Measurements from ENCODE around the gene JARID2. TPM values are rescaled to one million over a fixed set of nuclear protein-coding genes. Genes with fewer than 3 reads are reported as not detected.

Gene JARID2
- total and polyA plus RNA-seq, 10 of the 15 experiments (the other 5 are each of a cell fraction or from before 2014, with no cell fraction given), result 4.2 to 21.6 (median 11.7) TPM

- TF ChIP-seq, protein P1, sequence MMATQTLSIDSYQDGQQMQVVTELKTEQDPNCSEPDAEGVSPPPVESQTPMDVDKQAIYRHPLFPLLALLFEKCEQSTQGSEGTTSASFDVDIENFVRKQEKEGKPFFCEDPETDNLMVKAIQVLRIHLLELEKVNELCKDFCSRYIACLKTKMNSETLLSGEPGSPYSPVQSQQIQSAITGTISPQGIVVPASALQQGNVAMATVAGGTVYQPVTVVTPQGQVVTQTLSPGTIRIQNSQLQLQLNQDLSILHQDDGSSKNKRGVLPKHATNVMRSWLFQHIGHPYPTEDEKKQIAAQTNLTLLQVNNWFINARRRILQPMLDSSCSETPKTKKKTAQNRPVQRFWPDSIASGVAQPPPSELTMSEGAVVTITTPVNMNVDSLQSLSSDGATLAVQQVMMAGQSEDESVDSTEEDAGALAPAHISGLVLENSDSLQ (IDR thresholded peaks at IDR 0.05), result peak; percentile 94
- TF ChIP-seq RELB (IDR thresholded peaks at IDR 0.05; ENCODE audit: low read depth), result peak; percentile 51; the same call in 1 of the 2 replicates
Observed at GRCh38 chr6:15481390-15482291, 235.8 kb downstream of the JARID2 start (continued).

DNA sequence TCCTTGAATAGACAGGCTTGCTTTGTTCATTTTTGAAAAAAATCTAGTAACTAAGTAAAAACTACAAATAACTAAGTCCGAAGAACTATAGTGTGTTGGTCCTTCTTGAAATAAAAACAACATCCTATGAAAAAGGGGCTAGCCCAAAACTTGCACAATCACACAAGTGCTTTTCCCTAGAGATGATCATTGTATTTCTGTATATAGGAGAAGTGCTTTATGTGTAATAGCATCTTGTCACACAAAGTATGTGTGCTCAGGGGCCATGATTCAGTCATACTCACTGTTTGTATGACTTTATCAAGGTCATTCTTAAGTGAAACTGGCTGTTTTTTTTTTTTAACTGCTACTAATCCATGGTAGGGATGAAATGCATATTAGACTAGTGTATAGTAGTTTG lies 237.2 kb downstream of the JARID2 start:
- ATAC-seq, result no peak
- no peak overlapping the region for H3K9ac ChIP-seq (ENCODE audit: control insufficient read depth, insufficient read depth, low read length)
- CTCF ChIA-PET, result no interaction called here
- H4K20me1 ChIP-seq (ENCODE audit: control insufficient read depth, insufficient read depth), result no peaks in the 10 kb centered on the region
- no peak overlapping the region for H3K4me3 ChIP-seq
- POLR2A ChIA-PET, result interaction anchor here (0.6 kb wide), 1 partner anchor 28 kb away, joined by 4 read pairs; no protein-coding TSS in a partner anchor
- intact Hi-C loops (cut with micrococcal nuclease; ENCODE audit: unreplicated experiment), result no loop called here
- FAIRE-seq, result no peak
- BruUV-seq (replicated peaks), result no TSS peak
- H3K36me3 ChIP-seq (ENCODE audit: control insufficient read depth in 2 of 2, insufficient read depth in 2 of 2, low read length in 1 of 2), result peaks cover 7 to 11% of the 10 kb centered on the region in 2 experiments
- no peak overlapping the region for H3K4me2 ChIP-seq (ENCODE audit: control insufficient read depth, insufficient read depth)
- RAD21 ChIA-PET (ENCODE audit: unreplicated experiment), result interaction anchor here (1.6 to 1.8 kb wide), 2 partner anchors 8 to 137 kb away, joined by 4 read pairs; no protein-coding TSS in a partner anchor
- peaks cover 26% of the 10 kb centered on the region for H3K79me2 ChIP-seq (ENCODE audit: control insufficient read depth, insufficient read depth, low read length)
- no peak for DNase-seq (ENCODE audit: low read depth, low spot score)
- 95% methylated on average over 1 of the region's 1 CpG for WGBS (ENCODE audit: insufficient coverage, insufficient replicate concordance, low lambda C conversion rate, missing lambda C conversion rate)
- no peak overlapping the region for H3K27ac ChIP-seq (ENCODE audit: control insufficient read depth, insufficient read depth)
- SMC1A ChIA-PET (ENCODE audit: uncharacterized antibody, unreplicated experiment), result interaction anchor here (1.3 kb wide), 1 partner anchor 26 kb away, joined by 3 read pairs; no protein-coding TSS in a partner anchor
- in situ Hi-C loops (cut with MboI), result loop anchor here (25.0 kb wide), 1 partner anchor 1271 kb away; no protein-coding TSS in a partner anchor
- no peaks in the 10 kb centered on the region for H3K27me3 ChIP-seq (replicated peaks in 1 of 2; ENCODE audit: control insufficient read depth in 2 of 2, insufficient read depth in 2 of 2, low read length in 1 of 2)
- no peaks in the 10 kb centered on the region for H3K4me1 ChIP-seq (ENCODE audit: control insufficient read depth, insufficient read depth, low read length)
- no peak overlapping the region for H2AFZ ChIP-seq (ENCODE audit: control insufficient read depth, low read depth, low read length)
- H3K9me3 ChIP-seq (replicated peaks; ENCODE audit: control insufficient read depth, insufficient read depth, low read length), result no peaks in the 10 kb centered on the region
- TF ChIP-seq LARP7 (IDR thresholded peaks at IDR 0.05) (no peak), ZBTB33 (IDR thresholded peaks at IDR 0.05) (no peak), EED (IDR thresholded peaks at IDR 0.05; ENCODE audit: low read depth) (no peak), ZSCAN29 (IDR thresholded peaks at IDR 0.05) (no peak), NR2F1 (conservative IDR thresholded peaks at IDR 0.05) (no peak), ZNF24 (IDR thresholded peaks at IDR 0.05) (no peak), NFYA (IDR thresholded peaks at IDR 0.05; ENCODE audit: borderline replicate concordance, low read depth, low read length) (no peak), ATF2 (IDR thresholded peaks at IDR 0.05; ENCODE audit: low read length) (no peak), EGR1 (IDR thresholded peaks at IDR 0.05; ENCODE audit: borderline replicate concordance in 1 of 2, low read depth in 2 of 2, low read length in 2 of 2) (no peak)
